MM.1S (cell line): ENCODE measurements around the gene GJA4.

ENCODE experiments used
- DNase-seq: peaks from one replicate; pipeline ENCODE4 v3.0.0-alpha.2; 2015
- H2AFZ ChIP-seq: fragments of 300-600 bp; sonication (generic); 2 replicates; pipeline ENCODE4 v1.6.0; 2016; ENCODE audit warnings: antibody characterized with exemption, low read length
- H3F3A ChIP-seq: fragments of 300-600 bp; sonication (generic); 2 replicates; pipeline ENCODE4 v1.6.1; 2016; ENCODE audit warnings: mild to moderate bottlenecking, antibody characterized with exemption, low read length, moderate library complexity, mixed read lengths; ENCODE audit not compliant: insufficient read depth
- H3K27ac ChIP-seq: fragments of 300-600 bp; sonication (generic); 2 replicates; pipeline ENCODE4 v1.5.1; 2016; ENCODE audit warnings: mild to moderate bottlenecking, low read length
- H3K27me3 ChIP-seq: fragments of 300-600 bp; sonication (generic); replicated peaks from 2 replicates; pipeline ENCODE4 v1.6.0; 2016; ENCODE audit warnings: low read length; ENCODE audit not compliant: insufficient read depth
- H3K36me3 ChIP-seq: fragments of 300-600 bp; sonication (generic); replicated peaks from 2 replicates; pipeline ENCODE4 v1.6.1; 2016; ENCODE audit warnings: mild to moderate bottlenecking, low read length, mixed read lengths; ENCODE audit not compliant: insufficient read depth
- H3K4me1 ChIP-seq: fragments of 300-600 bp; sonication (generic); 2 replicates; pipeline ENCODE4 v1.6.1; 2016; ENCODE audit warnings: low read length, mixed read lengths
- H3K4me2 ChIP-seq: fragments of 300-600 bp; sonication (generic); 2 replicates; pipeline ENCODE4 v1.6.0; 2016; ENCODE audit warnings: low read depth, low read length
- H3K4me3 ChIP-seq: fragments of 300-600 bp; sonication (generic); 2 replicates; pipeline ENCODE4 v1.5.1; 2016; ENCODE audit warnings: low read length, mixed read lengths
- H3K79me2 ChIP-seq: fragments of 300-600 bp; sonication (generic); 2 replicates; pipeline ENCODE4 v1.6.1; 2016; ENCODE audit warnings: mixed run types, low read length, mixed read lengths
- H3K9ac ChIP-seq: fragments of 300-600 bp; sonication (generic); 2 replicates; pipeline ENCODE4 v1.6.1; 2016; ENCODE audit warnings: low read length, mixed read lengths
- H3K9me2 ChIP-seq: fragments of 300-600 bp; sonication (generic); replicated peaks from 2 replicates; pipeline ENCODE4 v1.6.1; 2016; ENCODE audit warnings: mild to moderate bottlenecking, low read length, mixed read lengths; ENCODE audit not compliant: insufficient read depth
- H3K9me3 ChIP-seq: fragments of 300-600 bp; sonication (generic); replicated peaks from 2 replicates; pipeline ENCODE4 v1.6.1; 2016; ENCODE audit warnings: mild to moderate bottlenecking, low read length, mixed read lengths; ENCODE audit not compliant: insufficient read depth
- H4K20me1 ChIP-seq: fragments of 300-600 bp; sonication (generic); 2 replicates; pipeline ENCODE4 v1.6.1; 2016; ENCODE audit warnings: mild to moderate bottlenecking, low read length, moderate library complexity, mixed read lengths; ENCODE audit not compliant: insufficient read depth
- EZH2 ChIP-seq: fragments of 300-600 bp; sonication (generic); optimal IDR thresholded peaks from 2 replicates; pipeline ENCODE3; 2017; ENCODE audit warnings: low read depth, mild to moderate bottlenecking, antibody characterized with exemption, low read length, mixed read lengths
- EZH2phosphoT487 ChIP-seq: fragments of 300-600 bp; sonication (generic); IDR thresholded peaks from 2 replicates; pipeline ENCODE4 v1.6.1; 2018; ENCODE audit warnings: antibody characterized with exemption, low read length
- TF ChIP-seq, protein P1 (sequence below): fragments of 300-600 bp; sonication (generic); IDR thresholded peaks from 2 replicates; pipeline ENCODE4 v1.5.1; 2016; ENCODE audit warnings: antibody characterized with exemption, low read length, mixed read lengths

The GJA4 gene

DNA sequence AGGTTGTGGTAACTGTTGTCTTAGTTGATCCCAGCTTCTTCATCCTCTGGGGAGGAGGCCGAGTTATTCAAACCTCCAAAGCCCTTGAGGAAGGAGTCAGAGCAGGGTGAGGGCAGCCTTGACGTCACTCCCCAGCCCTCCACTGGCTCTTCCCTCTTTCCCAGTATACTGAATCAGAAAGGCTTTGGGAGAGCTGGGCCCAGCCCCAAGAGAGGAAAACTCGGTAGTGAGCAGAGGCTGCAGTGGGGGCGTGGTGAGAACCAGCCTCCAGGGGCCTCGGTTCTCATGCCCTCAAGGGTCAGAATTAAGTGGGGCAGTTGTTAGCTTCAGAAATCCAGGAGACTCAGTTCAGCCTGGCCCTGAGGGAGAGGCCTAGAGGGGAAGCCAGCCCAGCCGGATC lies 1.8 kb upstream of the GJA4 start:
- no peak overlapping the region for H3K27ac ChIP-seq
- H3K9ac ChIP-seq = no peak overlapping the region
- TF ChIP-seq EZH2phosphoT487 = no peak
- TF ChIP-seq, protein P1, sequence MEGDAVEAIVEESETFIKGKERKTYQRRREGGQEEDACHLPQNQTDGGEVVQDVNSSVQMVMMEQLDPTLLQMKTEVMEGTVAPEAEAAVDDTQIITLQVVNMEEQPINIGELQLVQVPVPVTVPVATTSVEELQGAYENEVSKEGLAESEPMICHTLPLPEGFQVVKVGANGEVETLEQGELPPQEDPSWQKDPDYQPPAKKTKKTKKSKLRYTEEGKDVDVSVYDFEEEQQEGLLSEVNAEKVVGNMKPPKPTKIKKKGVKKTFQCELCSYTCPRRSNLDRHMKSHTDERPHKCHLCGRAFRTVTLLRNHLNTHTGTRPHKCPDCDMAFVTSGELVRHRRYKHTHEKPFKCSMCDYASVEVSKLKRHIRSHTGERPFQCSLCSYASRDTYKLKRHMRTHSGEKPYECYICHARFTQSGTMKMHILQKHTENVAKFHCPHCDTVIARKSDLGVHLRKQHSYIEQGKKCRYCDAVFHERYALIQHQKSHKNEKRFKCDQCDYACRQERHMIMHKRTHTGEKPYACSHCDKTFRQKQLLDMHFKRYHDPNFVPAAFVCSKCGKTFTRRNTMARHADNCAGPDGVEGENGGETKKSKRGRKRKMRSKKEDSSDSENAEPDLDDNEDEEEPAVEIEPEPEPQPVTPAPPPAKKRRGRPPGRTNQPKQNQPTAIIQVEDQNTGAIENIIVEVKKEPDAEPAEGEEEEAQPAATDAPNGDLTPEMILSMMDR = no peak
- no peak for TF ChIP-seq EZH2
- H3K79me2 ChIP-seq = no peaks in the 10 kb centered on the region
- DNase-seq = no peak
- H3K36me3 ChIP-seq = no peaks in the 10 kb centered on the region
- no peak overlapping the region for H2AFZ ChIP-seq
- no peak overlapping the region for H3K4me2 ChIP-seq
- no peak overlapping the region for H3K4me3 ChIP-seq
- peaks cover 72% of the 10 kb centered on the region for H3K27me3 ChIP-seq
- no peaks in the 10 kb centered on the region for H4K20me1 ChIP-seq
- H3F3A ChIP-seq = 0 out of 2 replicates have a peak, but pooled peaks cover 4% of the 10 kb centered on the region
- peaks cover 5% of the 10 kb centered on the region for H3K4me1 ChIP-seq
- H3K9me3 ChIP-seq = no peaks in the 10 kb centered on the region
- no peaks in the 10 kb centered on the region for H3K9me2 ChIP-seq

DNA sequence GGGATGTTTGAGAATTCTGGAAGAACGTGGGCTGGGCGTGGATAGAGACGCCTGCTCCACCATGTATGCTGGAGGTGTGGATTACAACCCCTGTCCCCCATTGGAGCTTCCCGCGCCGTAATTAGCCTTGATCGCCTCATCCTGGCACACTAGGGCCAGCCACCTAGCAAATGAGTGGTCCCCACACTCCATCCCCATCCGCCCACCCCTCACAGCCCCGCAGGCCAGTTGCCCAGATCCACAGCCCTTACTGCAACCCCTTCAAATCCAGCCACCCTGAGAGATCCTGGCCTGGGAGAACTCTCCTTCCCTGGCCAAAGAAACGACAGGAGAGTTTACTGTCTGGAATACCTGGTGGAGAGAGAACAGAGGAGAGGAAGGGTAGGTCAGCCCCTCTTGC lies 375 bp upstream of the GJA4 start:
- no peak overlapping the region for H3K4me2 ChIP-seq
- peaks cover 5% of the 10 kb centered on the region for H3K4me1 ChIP-seq
- H3K9me3 ChIP-seq = no peaks in the 10 kb centered on the region
- H3K79me2 ChIP-seq = no peaks in the 10 kb centered on the region
- H3K27me3 ChIP-seq = peaks cover 76% of the 10 kb centered on the region
- no peak overlapping the region for H3K27ac ChIP-seq
- no peaks in the 10 kb centered on the region for H3K36me3 ChIP-seq
- no peaks in the 10 kb centered on the region for H4K20me1 ChIP-seq
- no peak overlapping the region for H3K9ac ChIP-seq
- H2AFZ ChIP-seq = no peak overlapping the region
- 0 out of 2 replicates have a peak, but pooled peaks cover 4% of the 10 kb centered on the region for H3F3A ChIP-seq
- H3K9me2 ChIP-seq = no peaks in the 10 kb centered on the region
- no peak for DNase-seq
- TF ChIP-seq, protein P1 = no peak
- no peak for TF ChIP-seq EZH2
- no peak overlapping the region for H3K4me3 ChIP-seq

DNA sequence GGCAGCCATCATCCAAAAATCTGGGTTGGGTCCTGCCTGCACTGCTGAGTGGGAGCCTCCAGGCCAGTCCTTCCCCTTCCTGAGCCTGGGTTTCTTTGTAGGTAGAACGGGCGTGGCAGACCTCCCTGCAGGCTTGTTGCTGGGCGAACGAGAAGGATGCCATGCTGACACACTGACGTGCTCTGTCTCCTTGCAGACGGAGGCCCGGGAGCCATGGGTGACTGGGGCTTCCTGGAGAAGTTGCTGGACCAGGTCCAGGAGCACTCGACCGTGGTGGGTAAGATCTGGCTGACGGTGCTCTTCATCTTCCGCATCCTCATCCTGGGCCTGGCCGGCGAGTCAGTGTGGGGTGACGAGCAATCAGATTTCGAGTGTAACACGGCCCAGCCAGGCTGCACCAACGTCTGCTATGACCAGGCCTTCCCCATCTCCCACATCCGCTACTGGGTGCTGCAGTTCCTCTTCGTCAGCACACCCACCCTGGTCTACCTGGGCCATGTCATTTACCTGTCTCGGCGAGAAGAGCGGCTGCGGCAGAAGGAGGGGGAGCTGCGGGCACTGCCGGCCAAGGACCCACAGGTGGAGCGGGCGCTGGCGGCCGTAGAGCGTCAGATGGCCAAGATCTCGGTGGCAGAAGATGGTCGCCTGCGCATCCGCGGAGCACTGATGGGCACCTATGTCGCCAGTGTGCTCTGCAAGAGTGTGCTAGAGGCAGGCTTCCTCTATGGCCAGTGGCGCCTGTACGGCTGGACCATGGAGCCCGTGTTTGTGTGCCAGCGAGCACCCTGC lies 1.4 kb downstream of the GJA4 start:
- Histone ChIP-seq H2AFZ (no peak overlapping the region), H4K20me1 (no peaks in the 10 kb centered on the region), H3K9me3 (no peaks in the 10 kb centered on the region), H3K79me2 (no peaks in the 10 kb centered on the region), H3K4me3 (no peak overlapping the region), H3K36me3 (no peaks in the 10 kb centered on the region), H3K4me1 (peaks cover 5% of the 10 kb centered on the region), H3K9ac (no peak overlapping the region), H3K27me3 (peaks cover 74% of the 10 kb centered on the region), H3K27ac (no peak overlapping the region), H3F3A (0 out of 2 replicates have a peak, but pooled peaks cover 4% of the 10 kb centered on the region), H3K4me2 (no peak overlapping the region), H3K9me2 (no peaks in the 10 kb centered on the region)
- no peak for DNase-seq
- TF ChIP-seq, protein P1 = no peak
- TF ChIP-seq EZH2 (no peak), EZH2phosphoT487 (no peak)
